Right renal cortex interstitium (tissue), 3 donors: ENCODE data around the gene IL13. TPM values are rescaled to one million over a fixed set of nuclear protein-coding genes. Genes with fewer than 3 reads are reported as not detected.

Experiments
- DNase-seq, 3 donors: peaks; one replicate each; pipeline ENCODE4 v3.0.0-alpha.2; 2013; ENCODE audit warnings: low read depth in 3 of 3, low spot score in 2 of 3
- polyA plus RNA-seq, 3 donors: library from polyadenylated mRNA; unstranded; fragments of 120-200 nt; gene quantifications; one replicate each; pipeline ENCODE4 v1.2.1, GENCODE V29; 2013; ENCODE audit not compliant: insufficient read length in 3 of 3

Gene IL13
- polyA plus RNA-seq, 3 donors, result not detected

DNA sequence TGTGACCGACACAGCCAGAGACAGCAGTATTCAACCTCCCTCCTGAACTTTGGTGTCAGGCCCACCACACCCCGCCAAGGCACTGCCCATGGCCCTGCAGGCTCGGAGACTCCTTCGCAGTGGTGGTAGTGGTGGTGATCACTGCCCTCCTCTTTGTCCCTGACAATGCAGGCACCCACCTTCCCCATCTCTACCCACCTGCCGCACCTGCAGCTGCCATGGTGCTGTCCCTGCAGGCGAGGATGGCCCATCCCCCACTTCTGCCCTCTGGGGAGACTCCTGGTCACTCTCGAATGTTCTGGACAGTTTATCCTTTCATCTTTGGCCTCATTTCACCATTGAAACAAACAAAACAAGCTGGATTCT, 11.5 kb downstream of the IL13 start:
- DNase-seq, result no peak

DNA sequence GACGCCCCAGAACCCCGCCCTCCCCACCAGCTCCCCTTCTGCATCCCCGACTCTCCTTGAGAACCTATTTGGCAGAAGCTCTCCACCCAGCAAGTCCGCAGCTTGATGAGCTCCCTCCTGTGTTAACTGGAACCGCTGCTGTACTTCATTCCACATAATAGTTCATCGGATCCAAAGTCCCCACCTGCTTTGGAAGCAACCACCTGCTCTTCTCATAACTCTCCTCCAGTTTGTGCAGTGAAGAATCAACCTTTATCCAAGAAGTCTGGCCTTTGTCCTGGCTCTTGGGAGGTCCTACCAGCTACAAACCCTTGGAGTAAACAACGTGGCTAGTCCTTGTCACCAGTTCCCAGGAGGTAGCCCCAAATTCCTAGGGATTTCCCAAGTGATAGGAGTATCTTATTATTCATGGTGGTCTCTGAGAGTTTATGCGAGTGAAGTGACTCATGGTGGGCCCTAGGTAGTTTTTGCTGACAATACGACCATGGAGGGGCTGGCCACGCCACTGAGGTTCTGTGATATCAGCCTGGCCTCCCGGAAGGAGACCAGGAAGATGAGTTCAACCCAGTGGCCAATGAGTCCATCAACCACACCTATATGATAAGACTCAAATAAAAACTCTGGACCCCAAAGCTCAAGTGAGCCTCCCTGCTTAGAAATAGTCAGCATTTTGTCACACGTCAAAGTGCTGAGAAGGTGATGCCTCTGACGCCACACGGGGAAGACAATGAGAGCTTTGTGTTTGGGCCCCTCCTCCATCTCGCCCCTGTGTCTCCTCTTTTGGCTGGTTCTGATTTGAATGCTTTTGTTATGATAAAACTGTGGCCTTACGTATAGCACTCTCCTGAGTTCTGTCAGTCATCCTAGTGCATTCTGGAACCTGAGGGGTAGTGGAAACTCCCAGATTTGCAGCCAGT, 12.3 kb downstream of the IL13 start:
- no peak for DNase-seq

DNA sequence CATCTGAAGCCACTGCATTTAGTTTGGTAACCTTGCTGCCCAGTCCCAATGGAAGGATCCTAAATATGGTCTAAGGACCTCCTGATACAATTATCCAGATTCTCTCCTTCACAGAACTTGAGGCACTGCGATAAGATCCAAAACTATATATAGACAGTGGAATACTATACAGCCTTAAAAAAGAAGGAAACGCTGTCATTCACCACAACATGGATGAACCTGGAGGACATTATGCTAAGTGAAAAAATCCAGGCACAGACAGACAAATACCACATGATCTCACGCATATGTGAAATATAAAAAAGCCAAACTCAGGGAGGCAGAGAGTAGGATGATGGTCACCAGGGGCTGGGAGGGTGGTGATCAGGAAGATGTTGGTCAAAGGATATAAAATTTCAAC, 13.0 kb downstream of the IL13 start:
- DNase-seq, result no peak

DNA sequence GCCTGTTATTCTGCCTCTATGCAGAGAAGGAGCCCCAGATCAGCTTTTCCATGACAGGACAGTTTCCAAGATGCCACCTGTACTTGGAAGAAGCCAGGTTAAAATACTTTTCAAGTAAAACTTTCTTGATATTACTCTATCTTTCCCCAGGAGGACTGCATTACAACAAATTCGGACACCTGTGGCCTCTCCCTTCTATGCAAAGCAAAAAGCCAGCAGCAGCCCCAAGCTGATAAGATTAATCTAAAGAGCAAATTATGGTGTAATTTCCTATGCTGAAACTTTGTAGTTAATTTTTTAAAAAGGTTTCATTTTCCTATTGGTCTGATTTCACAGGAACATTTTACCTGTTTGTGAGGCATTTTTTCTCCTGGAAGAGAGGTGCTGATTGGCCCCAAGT, 15.5 kb downstream of the IL13 start:
- no peak for DNase-seq

DNA sequence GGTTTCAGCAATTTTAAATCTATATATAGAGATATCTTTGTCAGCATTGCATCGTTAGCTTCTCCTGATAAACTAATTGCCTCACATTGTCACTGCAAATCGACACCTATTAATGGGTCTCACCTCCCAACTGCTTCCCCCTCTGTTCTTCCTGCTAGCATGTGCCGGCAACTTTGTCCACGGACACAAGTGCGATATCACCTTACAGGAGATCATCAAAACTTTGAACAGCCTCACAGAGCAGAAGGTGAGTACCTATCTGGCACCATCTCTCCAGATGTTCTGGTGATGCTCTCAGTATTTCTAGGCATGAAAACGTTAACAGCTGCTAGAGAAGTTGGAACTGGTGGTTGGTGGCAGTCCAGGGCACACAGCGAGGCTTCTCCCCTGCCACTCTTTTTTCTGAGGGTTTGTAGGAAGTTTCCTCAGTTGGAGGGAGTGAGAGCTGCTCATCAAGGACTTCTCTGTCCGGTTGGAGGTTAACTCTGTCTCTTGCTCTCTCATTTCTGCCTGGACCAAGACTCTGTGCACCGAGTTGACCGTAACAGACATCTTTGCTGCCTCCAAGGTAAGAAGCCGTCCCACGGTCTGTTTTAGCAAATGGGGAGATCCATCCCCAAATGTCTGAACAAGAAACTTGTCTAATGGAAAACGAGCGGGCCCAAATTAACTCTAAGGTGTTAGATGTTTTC, 16.1 kb downstream of the IL13 start, which contains the start of gene IL4:
Gene IL4 (plus strand): TSS at position 51 of the 692 bp plus-strand sequence. CDS start 62 bp downstream, at position 113.
- no peak for DNase-seq

DNA sequence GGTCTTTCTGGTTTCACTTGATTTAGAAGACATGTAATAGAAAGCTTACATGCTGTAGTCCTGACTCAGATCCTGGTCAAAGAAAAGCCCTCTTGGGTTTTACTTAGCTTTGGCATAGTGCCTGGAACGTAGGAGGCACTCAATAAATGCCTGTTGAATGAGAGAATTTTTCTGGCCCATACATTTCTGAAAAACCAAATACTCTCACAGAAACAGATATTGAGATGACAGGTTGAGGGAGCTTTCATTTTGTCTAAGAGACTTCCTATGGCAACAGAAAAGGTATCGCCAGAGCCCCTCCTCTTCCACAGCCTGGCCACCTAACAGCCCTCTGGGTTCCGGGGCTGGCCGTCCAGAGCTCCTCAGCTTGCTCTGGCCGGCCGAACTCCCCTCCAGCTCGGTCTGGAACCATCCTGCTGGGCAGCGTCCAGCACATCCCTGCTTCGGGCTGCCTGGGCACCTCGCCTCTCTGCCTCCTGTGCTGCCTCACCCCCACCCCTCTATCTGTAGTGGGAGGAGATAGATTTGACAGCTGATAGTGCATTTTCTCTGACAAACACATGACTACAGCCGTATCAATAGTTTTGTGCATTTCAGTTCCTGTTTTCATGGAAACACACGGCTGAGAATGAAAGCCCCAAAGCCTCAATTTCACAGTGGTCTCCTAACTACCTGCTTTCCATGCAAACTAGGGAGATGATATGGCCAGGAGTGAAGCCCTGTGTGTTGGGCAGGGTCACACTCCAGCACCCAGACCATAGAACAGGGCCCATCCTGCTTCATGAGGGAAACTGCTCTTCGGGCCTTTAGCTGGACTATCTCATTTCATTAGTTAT, 16.9 kb downstream of the IL13 start:
- DNase-seq, result no peak

DNA sequence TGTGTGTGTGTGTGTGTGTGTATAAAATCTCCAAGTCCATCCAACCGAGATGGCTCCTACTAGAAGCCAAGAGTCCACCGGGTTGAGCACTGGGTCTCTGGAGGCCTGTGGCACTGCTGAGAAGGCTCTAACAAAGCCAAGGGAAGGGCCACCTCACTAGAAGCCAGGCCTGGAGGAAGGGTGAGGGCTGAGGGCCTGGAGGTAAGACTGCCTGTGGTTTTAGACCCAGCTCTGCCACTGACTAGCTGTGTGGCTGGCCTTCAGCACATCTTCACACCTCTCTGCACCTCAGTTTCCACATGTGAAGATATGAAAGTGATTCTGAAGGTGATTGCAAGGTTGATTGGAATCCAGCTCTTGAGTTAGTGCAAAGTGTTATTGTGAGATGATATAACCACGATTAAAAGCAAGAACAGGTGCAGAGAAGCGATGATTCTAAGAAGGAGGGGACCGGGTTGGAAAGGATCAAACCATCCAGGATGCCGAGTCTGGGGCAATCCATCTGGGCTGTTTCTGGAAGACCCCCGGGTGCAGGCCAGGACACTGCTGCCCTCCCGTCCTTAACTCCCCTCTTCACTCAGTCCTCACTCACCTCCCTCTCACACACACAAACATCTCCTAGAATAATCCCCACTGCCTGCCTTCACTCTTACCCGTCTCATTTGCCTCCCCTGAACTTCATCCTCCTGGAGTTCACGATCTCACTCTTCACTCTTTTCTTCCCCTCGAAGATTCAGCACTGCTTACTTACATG, 18.1 kb downstream of the IL13 start:
- no peak for DNase-seq

DNA sequence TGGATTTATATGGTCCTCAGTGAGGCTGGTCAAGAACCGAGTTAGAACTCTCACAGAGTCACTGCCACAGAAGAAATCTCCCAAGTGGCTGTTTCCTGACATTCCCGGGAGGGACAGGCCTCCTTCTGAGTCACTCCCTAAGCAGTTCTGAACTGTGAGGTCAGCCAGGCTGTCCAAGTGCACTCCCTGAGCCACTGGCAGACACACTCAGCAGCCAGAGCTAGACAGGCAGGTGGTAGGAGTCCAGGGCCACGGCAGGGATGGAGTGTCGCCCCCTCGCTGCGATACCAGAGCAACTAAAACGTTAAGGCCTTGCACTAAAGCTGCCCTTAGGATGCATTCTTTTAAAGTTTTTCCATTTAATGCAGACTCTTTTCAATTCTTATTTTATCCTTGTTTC, 19.2 kb downstream of the IL13 start:
- DNase-seq, result no peak

DNA sequence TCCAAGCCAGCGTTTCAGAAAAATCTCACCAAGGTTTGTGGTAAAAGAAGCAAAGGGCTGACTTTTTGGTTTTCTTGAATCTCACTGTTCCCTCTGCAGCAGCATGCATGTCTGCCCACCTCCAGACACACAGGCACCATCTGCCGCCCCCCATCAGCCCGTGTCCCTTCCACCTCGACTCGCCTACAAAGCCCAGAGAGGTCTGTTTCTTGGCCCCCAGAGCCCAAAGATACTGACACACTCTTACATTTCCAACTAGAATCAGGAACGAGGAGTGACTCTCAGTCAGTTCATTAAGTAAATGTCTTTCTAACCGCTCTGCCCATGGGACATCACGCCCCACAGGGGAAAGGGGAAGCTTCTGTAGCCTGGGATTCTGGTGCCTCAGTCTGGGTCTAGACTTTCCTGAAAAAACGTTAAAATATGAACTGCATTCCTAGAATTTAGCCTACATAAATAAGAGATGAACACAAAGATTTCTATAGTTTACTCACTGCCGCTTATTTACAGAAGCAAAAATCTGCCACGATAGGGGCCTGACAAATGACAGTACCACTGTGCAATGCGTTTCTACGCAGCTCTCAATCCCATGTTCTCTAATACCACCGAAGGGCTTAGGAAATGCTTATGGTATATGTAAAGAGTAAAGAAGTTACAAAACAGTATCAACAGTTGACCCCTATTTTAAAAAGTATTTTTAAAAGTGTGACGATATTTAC, 19.9 kb downstream of the IL13 start:
- no peak for DNase-seq

DNA sequence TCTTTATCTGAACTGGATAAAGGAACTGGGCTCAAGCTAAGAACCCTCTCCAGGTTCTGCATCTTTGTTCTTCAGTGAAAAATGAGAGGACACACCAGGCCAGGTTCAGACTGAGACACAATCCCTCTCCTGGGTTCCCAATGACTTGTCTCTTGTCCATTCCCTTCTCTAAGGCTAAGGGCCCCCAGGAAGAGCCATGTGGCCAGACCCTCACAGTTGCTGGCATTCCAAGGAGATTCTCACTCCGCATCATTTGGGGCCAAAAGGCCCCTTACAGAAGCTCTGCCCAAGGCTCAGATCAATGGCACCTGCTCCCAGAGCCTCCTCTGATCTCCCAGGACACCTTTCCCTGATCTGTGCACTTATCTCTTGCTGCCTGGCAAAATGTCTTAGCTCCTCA, 20.8 kb downstream of the IL13 start:
- no peak for DNase-seq

DNA sequence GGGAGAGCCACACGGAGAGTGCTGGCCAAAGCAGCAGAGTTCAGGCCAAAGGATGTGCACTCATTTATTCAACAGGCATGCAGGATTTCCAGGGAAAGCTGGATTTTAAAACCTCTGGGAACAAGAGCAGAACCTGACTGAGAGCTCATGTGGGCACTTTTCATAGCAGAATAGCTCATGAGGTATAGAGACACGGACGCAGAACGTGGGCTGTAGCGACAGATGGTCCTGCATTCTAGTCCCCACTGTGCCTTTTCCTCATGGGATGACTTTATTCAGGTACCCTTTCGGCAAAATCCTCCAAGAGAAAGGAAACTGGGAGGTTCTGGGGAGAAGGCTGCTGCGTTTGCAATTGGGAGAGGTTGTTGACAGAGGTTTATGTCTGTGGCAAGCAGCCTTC, 21.2 kb downstream of the IL13 start:
- DNase-seq, result no peak

DNA sequence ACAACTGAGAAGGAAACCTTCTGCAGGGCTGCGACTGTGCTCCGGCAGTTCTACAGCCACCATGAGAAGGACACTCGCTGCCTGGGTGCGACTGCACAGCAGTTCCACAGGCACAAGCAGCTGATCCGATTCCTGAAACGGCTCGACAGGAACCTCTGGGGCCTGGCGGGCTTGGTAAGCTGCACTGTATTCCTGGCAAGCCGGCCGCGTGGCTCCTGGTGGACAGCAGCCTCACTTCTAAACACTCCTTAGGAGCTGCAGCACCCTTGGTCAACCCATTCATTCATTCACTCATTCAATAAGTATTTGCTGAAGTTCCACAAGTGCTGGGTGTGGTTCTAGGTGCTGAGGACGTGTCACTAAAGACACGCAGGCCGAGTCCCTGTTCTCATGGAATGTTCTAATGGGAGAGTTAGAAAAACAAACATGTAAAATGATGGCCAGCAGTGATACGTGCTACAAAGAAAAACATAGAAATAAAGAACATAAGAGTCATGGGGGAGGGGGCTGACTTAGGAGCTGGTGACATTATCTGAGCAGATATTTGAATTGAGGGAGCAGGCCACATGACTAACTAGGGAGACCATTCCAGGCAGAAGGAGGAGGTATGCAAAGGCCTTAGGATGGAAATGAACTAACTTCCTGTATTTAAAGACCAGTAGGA, 21.9 kb downstream of the IL13 start:
- DNase-seq, result no peak

DNA sequence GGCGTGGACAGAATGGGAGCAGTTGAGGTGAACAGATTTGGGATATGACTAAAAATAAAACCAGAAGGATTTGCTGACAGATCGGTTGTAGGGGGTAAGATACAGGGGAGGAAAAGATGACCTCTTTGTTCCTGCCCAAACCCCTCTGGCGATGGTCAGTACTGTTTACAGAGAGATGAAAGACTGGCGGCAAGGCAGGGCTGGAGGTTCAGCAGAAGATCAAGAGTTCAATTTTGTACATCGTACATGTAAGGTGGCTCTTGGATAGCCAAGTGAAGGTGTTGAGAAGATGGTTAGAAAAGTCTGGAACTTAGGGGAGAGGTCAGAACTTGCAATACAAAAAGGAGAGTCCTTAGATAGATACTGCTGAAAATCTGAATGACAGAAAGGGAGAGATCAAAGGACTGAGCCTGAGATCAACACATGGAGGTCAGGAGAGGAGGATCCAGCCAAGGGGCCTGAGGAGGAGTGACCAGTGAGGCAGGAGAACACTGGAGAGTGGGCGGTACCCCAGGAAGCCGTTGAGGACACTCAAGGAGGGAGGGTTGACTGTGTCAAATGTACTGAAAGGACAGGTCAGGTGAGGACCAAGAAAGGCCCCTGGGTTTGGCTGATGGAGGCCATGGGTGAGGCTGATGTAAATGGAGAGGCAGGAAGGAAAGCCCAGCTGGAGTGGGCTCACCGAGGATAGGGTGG, 23.0 kb downstream of the IL13 start:
- no peak for DNase-seq

DNA sequence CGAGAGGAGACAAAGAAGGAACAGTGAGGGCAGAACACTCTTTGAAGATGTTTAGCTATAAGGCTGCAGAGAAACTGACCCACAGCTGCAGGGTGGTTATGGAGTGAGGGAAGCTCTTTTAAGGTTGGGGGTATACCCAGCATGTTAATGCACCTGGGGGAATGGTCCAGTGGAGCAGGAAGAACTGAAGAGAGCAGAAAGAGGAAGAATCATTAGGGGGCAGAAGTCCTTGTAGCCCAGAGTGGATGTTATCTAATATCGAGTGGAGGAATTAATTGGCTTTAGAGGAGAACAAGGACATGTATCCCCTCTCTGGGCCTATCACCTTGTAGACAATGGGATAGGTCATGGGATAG, 23.5 kb downstream of the IL13 start:
- DNase-seq, result no peak

DNA sequence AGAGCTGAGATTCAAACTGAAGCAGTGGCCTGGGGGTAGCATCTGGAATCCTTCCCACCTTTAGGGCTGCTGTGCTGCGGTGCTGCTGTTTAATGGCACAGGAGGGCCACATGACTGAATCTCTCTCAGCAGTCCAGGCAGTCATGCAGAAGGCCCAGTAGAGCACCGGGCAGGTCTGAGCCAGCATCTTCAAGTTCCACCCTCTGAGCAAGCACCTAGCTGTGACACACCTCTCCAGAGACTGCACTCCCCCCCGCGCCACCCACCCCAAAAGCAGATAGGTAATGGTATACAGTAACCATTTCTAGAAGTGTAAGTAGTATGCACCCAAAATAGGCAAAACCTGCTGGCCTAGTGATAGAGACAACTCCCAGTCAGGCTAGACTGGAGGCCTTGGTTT, 24.0 kb downstream of the IL13 start:
- DNase-seq, result no peak

DNA sequence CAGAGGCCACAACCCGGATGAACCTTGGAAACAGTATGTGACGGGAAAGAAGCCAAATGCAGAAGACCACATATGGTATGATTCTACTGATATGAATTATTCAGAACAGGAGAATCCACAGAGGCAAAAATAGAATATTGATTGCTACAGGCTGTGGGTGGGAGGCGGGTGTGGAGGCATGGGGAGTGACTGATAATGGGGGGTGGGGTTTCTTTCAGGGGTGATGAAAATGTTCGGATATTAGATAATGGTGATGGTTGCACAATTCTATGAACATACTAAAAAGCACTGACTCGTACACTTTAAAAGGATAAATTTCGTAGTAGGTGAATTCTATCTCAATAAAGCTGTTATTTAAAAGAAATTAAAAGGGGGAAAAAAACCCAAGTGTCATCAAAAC, 26.5 kb downstream of the IL13 start:
- no peak for DNase-seq

DNA sequence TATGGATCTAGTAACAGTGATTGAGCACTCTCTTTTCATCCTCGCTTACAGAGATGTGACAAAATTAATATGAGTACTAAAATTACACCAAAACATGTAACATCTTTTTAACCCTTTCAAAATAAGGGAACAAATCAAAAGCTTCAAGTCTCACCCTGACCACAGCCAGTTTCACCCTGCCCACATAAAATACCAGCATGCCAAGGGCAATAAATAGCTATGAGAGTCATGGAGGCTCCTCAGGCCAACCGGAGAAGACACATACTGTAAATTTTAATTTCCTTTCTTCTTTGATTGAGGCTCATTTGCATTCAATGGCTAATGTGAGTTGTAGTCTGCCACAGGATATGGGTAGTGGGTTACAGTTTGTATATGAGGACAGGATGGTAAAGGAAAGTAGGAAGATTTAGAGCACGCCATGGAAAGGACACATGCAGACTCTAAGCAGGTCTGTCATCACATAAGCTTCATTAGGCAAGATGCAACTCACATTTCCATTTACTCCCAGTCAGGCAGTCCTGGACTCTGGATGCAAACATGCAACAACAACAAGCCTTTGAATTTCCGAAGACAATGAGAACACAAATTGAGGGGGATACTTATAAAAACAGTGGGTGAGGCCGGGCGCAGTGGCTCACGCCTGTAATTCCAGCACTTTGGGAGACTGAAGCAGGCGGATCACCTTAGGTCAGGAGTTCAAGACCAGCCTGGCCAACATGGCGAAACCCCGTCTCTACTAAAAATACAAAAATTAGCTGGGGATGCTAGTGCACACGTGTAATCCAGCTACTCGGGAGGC, 27.1 kb downstream of the IL13 start:
- no peak for DNase-seq

DNA sequence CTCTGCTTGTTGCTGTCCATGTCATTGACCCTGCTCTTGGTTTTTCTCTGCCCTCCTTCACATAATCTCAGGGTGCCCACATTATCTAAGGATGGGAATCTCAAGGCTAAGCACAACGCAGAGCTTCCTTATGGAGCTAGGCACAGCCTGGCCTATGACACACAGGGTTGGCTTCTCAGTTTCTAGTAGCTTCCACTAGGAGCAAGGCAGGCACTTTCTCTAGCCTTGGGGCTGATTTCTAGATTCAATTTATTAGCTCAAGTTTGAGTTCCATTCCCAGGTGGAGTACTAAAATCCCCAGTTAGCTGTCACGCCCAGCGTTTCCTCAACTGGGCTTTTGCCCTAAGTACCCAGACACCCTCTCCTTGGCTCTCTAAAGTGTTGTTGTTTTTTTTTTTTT, 28.2 kb downstream of the IL13 start:
- DNase-seq, result no peak
